Measurements from ENCODE around the gene SLC16A4.

SLC16A4 gene

GRCh38 chr1:110321846-110322245 lies 69.0 kb downstream of the SLC16A4 start:
- no peak for DNase-seq

DNA sequence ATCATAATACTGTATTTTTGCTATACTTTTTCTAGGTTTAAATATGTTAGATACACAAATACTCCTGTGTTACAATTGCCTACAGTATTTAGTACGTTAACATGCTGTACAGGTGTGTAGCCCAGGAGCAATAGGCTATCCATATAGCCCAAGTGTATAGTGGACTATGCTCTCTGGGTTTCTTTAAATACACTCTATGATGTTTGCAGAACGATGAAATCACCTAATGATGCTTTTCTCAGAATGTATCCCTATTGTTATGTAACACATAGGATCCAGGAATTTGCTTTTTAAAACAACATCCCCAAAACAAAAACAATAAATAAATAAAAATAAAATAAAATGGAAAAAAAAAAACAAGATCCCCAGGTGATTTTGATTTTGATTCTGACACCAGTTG lies 69.8 kb downstream of the SLC16A4 start:
- no peak for DNase-seq

DNA sequence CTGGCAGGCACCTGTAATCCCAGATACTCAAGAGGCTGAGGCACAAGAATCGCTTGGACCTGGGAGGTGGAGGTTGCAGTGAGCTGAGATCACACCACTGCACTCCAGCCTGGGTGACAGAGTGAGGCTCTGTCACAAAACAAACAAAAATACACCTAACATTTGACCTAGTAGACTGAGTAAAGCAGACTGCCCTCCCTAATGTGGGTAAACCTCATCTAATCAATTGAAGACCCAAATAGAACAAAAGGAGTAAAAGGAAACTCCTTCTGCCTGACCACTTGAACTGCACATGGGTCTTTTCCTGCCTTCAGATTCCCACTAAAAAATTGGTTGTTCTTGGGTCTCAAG lies 70.7 kb downstream of the SLC16A4 start:
- DNase-seq: no peak

- DNase-seq: no peak
Observed at GRCh38 chr1:110319332-110320167, 71.3 kb downstream of the SLC16A4 start.

- no peak for DNase-seq
Observed at GRCh38 chr1:110318046-110318445, 72.8 kb downstream of the SLC16A4 start.

DNA sequence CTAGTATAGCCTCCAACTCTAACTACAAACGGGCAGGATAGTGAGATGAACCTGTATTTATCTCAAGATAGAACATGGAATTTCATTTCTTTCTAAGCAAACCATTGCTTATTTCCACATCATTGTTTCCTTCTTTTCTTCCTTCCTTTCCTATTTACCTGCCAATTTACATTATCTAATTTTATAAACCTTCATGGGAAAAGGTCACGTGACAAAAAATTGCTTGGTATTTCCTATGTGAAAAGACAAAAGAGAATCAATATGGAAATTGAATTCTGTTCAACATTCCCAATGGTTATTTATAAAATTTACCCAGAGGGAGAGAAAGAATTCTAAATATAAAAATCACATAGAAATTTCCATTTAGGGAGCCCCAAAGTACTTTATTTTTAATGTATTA lies 74.1 kb downstream of the SLC16A4 start:
- DNase-seq: no peak
